ENCODE results near the gene STK16. TPM values are rescaled to one million over a fixed set of nuclear protein-coding genes. Genes with fewer than 3 reads are reported as not detected.
A peak's percentile ranks its signal among the peaks of the same experiment; 100 is the strongest.

The STK16 gene
- total RNA-seq, 1 donor from 2014 or later, result 19.9 TPM

DNA sequence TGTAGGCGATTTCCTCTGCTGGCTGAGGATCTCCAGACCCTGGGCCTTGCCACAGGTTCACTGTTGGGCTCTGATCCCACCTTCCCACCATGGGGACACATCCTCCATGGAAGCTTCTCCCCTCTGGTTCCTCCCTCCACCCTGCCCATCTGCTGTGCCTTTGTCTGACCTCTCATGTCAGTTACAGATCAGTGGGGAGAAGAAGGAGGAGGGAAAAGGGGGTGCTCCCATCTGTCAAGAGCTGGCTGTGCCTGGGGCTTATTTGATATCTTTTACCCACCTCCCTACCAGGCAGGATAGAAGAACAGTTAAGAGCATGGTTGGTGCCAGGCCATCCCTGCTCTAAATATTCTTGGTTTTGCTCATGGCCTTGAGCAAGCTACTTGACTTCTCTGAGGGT lies 21.6 kb downstream of the STK16 start:
- H2AFZ ChIP-seq (replicated peaks), result no peak overlapping the region
- H3K27me3 ChIP-seq, result peaks cover 12% of the 10 kb centered on the region
- peaks cover 4% of the 10 kb centered on the region for H3K4me1 ChIP-seq
- H3K36me3 ChIP-seq, result no peaks in the 10 kb centered on the region
- Mint-ChIP-seq H3K4me3 (no peak overlapping the region), H3K27ac (no peak overlapping the region), H3K4me1 (no peaks in the 10 kb centered on the region), H3K9me3 (no peaks in the 10 kb centered on the region), H3K27me3 (ENCODE audit: insufficient read depth, low read depth) (peaks cover 20% of the 10 kb centered on the region), H3K36me3 (no peaks in the 10 kb centered on the region)
- TF ChIP-seq EZH2phosphoT487 (IDR thresholded peaks at IDR 0.05), result no peak
- TF ChIP-seq, protein P1, sequence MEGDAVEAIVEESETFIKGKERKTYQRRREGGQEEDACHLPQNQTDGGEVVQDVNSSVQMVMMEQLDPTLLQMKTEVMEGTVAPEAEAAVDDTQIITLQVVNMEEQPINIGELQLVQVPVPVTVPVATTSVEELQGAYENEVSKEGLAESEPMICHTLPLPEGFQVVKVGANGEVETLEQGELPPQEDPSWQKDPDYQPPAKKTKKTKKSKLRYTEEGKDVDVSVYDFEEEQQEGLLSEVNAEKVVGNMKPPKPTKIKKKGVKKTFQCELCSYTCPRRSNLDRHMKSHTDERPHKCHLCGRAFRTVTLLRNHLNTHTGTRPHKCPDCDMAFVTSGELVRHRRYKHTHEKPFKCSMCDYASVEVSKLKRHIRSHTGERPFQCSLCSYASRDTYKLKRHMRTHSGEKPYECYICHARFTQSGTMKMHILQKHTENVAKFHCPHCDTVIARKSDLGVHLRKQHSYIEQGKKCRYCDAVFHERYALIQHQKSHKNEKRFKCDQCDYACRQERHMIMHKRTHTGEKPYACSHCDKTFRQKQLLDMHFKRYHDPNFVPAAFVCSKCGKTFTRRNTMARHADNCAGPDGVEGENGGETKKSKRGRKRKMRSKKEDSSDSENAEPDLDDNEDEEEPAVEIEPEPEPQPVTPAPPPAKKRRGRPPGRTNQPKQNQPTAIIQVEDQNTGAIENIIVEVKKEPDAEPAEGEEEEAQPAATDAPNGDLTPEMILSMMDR (IDR thresholded peaks at IDR 0.05), result no peak
- TF ChIP-seq EZH2 (IDR thresholded peaks at IDR 0.05), result no peak
- H3K79me2 ChIP-seq (ENCODE audit: low read depth), result no peaks in the 10 kb centered on the region
- H3K9ac ChIP-seq, result no peak overlapping the region
- H3K9me3 ChIP-seq (ENCODE audit: low read depth), result no peaks in the 10 kb centered on the region
- no peaks in the 10 kb centered on the region for H4K20me1 ChIP-seq (ENCODE audit: low read depth)
- H3F3A ChIP-seq (ENCODE audit: low read depth), result no peaks in the 10 kb centered on the region
- H3K4me2 ChIP-seq, result no peak overlapping the region
- DNase-seq (ENCODE audit: low spot score), result no peak
- no peak overlapping the region for H3K4me3 ChIP-seq
- no peak overlapping the region for H3K27ac ChIP-seq

GRCh38 chr2:219268294-219268693 lies 23.0 kb downstream of the STK16 start:
- H3K4me2 ChIP-seq, result no peak overlapping the region
- H2AFZ ChIP-seq (replicated peaks), result no peak overlapping the region
- H3K9ac ChIP-seq, result no peak overlapping the region
- H3K9me3 Mint-ChIP-seq, result no peaks in the 10 kb centered on the region
- H3K4me1 Mint-ChIP-seq, result no peaks in the 10 kb centered on the region
- no peaks in the 10 kb centered on the region for H4K20me1 ChIP-seq (ENCODE audit: low read depth)
- H3K4me3 Mint-ChIP-seq, result no peak overlapping the region
- no peaks in the 10 kb centered on the region for H3K9me3 ChIP-seq (ENCODE audit: low read depth)
- peaks cover 4% of the 10 kb centered on the region for H3K4me1 ChIP-seq
- no peak for DNase-seq (ENCODE audit: low spot score)
- H3K4me3 ChIP-seq, result no peak overlapping the region
- H3K36me3 Mint-ChIP-seq, result no peaks in the 10 kb centered on the region
- TF ChIP-seq EZH2 (IDR thresholded peaks at IDR 0.05), result no peak
- TF ChIP-seq, protein P1 (IDR thresholded peaks at IDR 0.05), result no peak
- TF ChIP-seq EZH2phosphoT487 (IDR thresholded peaks at IDR 0.05), result no peak
- H3K27ac ChIP-seq, result no peak overlapping the region
- no peak overlapping the region for H3K27ac Mint-ChIP-seq
- H3K27me3 ChIP-seq, result peaks cover 8% of the 10 kb centered on the region
- no peaks in the 10 kb centered on the region for H3F3A ChIP-seq (ENCODE audit: low read depth)
- H3K27me3 Mint-ChIP-seq (ENCODE audit: insufficient read depth, low read depth), result peaks cover 18% of the 10 kb centered on the region
- no peaks in the 10 kb centered on the region for H3K79me2 ChIP-seq (ENCODE audit: low read depth)
- H3K36me3 ChIP-seq, result no peaks in the 10 kb centered on the region

- H3K27ac ChIP-seq, result no peak overlapping the region
- no peaks in the 10 kb centered on the region for H3K79me2 ChIP-seq (ENCODE audit: low read depth)
- no peak for TF ChIP-seq EZH2 (IDR thresholded peaks at IDR 0.05)
- no peak for TF ChIP-seq EZH2phosphoT487 (IDR thresholded peaks at IDR 0.05)
- TF ChIP-seq, protein P1 (IDR thresholded peaks at IDR 0.05), result no peak
- H3K4me3 ChIP-seq, result no peak overlapping the region
- H4K20me1 ChIP-seq (ENCODE audit: low read depth), result no peaks in the 10 kb centered on the region
- H3K4me1 ChIP-seq, result peaks cover 4% of the 10 kb centered on the region
- H3K9ac ChIP-seq, result no peak overlapping the region
- peaks cover 2% of the 10 kb centered on the region for H3K4me1 Mint-ChIP-seq
- no peak overlapping the region for H3K27ac Mint-ChIP-seq
- H3K9me3 Mint-ChIP-seq, result no peaks in the 10 kb centered on the region
- H3K36me3 Mint-ChIP-seq, result no peaks in the 10 kb centered on the region
- DNase-seq (ENCODE audit: low spot score), result no peak
- H3K4me3 Mint-ChIP-seq, result peak overlapping the region; percentile 5
- H3K27me3 Mint-ChIP-seq (ENCODE audit: insufficient read depth, low read depth), result peaks cover 23% of the 10 kb centered on the region
- H2AFZ ChIP-seq (replicated peaks), result no peak overlapping the region
- peaks cover 8% of the 10 kb centered on the region for H3K27me3 ChIP-seq
- H3F3A ChIP-seq (ENCODE audit: low read depth), result no peaks in the 10 kb centered on the region
- no peaks in the 10 kb centered on the region for H3K9me3 ChIP-seq (ENCODE audit: low read depth)
- H3K4me2 ChIP-seq, result no peak overlapping the region
- H3K36me3 ChIP-seq, result no peaks in the 10 kb centered on the region
Measured at GRCh38 chr2:219269362-219270054, 24.2 kb downstream of the STK16 start.
